ENCODE results near the gene ELL.

The ELL gene

DNA sequence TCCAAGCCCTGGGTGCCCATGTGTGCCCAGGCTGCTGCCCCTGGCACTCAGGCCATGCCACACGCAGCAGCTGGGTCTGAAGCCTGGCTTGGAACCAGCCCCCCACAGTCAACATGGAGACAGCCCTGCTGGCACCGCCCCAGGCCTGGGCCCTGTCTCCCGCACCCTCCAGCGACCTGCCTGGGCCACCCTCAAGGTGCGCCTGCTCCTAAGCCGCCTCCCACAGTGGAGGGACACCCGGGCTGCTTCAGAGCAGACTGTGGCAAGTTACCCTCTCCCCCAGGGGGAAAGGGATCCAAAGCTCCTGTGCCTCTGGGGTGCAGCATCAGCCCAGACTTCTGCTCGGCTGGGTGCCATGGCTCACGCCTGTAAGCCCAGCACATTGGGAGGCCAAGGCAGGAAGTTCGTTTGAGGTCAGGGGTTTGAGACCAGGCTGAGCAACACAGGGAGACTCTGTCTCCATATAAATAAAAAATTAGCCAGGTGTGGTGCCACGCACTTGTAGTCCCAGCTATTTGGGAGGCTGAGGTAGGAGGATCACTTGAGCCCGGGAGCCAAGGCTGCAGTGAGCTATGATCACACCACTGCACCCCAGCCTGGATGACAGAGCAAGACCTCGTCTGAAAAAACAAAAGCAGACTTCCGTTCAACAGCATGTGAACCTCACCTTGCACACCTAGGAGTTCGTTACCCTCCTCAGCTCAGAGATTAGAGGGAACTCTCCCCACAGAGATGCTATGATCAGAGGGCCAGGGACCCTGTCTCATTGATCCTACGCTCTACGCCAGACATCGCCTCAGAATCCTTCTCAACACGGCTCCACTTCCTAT, 15.6 kb downstream of the ELL start:
- no peak for DNase-seq (ENCODE audit: low read depth in 2 of 2, low spot score in 1 of 2)

GRCh38 chr19:18504886-18505610, 16.8 kb downstream of the ELL start:
- no peak for DNase-seq (ENCODE audit: low read depth in 2 of 2, low spot score in 1 of 2)

DNA sequence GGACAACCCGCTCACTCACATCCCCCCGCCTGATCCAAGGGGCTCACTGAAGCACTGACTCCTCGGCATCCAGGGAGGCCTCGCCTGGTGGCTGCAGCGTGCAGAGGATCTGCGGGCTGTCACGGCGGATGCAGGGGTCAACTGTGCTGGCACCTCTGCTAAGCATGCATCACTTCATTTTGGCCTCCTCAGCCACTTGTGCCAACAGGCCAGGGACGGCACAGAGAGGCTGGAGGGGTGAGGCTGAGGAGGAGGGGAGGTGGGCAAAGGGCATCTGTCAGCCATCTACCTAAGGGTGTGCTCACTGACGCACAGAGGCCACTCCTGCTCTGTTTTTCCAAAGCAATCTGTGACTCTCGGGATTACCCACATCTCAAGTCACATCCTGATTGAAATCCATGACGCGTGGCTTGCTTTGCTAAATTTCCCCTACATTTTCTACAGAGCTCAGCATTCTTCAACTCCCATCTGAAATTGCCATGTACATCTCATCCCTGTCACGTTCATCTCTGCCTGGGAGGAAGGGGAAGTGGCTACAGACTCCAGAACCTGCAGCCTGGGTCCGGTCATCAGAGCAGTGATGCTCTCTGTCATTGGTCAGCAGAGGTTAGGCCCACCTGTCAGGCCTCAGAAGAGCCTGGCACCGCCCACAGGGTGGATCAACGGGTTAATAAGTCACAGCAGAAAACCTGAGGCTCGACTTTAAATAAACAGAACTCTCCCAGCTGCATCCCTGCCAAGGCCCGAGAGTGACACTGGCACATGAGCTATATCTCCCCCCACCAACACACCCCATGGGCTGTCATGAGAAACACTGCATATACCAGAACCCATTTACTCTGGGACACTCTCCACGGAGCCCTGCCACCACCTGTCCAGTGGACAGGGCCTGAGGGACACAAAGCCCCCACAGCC, 17.6 kb downstream of the ELL start:
- no peak for DNase-seq (ENCODE audit: low read depth in 2 of 2, low spot score in 1 of 2)

GRCh38 chr19:18503337-18503970, 18.4 kb downstream of the ELL start:
- no peak for DNase-seq (ENCODE audit: low read depth in 2 of 2, low spot score in 1 of 2)

GRCh38 chr19:18502638-18503294, 19.1 kb downstream of the ELL start:
- DNase-seq (ENCODE audit: low read depth in 2 of 2, low spot score in 1 of 2) = no peak

- no peak for DNase-seq (ENCODE audit: low read depth in 2 of 2, low spot score in 1 of 2)
These were observed 19.6 kb downstream of the ELL start for GRCh38 chr19:18502246-18502637.

- DNase-seq (ENCODE audit: low read depth in 2 of 2, low spot score in 1 of 2) = no peak
These were observed 20.0 kb downstream of the ELL start for GRCh38 chr19:18501832-18502231.

GRCh38 chr19:18501351-18501750, 20.5 kb downstream of the ELL start:
- no peak for DNase-seq (ENCODE audit: low read depth in 2 of 2, low spot score in 1 of 2)

DNA sequence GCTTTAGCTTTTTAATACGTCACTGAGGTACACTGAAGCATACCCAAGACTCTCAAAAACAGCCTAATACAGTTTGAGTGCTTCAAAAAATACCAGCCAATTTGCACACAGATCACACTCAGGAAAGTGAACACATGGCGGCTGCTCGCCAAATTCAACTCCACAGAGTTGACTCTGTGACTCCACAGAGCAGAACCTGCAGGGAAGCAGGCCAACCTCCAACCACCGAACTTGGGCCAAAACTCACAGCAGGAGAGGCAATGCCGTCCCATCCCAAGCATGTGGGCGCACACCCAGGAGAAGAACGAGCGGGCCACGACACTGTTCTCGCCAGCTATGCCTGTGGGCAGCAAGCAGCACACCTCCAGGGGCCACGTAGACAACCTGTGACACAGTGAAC, 21.1 kb downstream of the ELL start:
- DNase-seq (ENCODE audit: low read depth in 2 of 2, low spot score in 1 of 2) = no peak

- no peak for DNase-seq (ENCODE audit: low read depth in 2 of 2, low spot score in 1 of 2)
These were observed 21.5 kb downstream of the ELL start for GRCh38 chr19:18500376-18500775.

- no peak for DNase-seq (ENCODE audit: low read depth in 2 of 2, low spot score in 1 of 2)
These were observed 22.7 kb downstream of the ELL start for GRCh38 chr19:18499055-18499775.

GRCh38 chr19:18496980-18497256, 25.0 kb downstream of the ELL start:
- no peak for DNase-seq (ENCODE audit: low read depth in 2 of 2, low spot score in 1 of 2)

DNA sequence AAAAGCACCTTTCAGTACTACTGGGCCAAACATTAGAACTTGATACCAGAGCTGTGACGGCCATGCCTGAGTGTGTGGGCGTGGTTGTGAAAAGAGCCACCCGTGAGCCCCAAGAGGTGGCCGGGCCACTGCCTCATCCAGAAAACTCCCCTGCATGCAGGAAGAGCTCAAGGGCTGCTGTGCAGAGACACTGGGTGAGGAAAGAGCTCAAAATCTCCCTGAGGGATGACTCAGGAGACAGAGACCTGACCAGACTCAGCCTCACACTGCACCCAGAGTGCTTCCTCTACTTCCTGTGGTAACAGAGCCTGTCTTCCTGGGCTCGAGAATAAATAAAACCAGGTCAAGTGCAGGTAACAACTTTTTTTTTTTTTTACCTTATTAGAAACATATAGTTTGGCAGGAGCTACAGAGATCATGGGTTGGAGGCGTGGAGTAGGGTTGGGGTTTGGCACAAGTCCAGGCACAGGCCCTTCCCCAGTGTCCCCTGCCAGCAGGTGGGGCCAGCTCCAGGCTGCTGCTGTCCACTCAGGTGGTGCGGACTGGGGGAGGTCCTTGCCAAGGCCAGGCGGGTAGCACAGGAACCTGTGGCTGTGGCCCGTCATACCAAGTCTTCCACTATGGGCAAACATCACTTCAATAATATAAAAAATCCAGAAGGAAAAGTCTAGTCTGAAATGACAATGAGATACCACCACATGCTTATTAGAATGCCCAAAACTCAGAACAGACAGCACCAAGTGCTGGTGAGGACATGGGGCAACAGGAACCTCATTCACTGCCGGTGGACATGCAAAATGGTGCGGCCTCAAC, 25.5 kb downstream of the ELL start:
- peak in 1 of 2 donors; percentile 37 for DNase-seq (ENCODE audit: low read depth in 2 of 2, low spot score in 1 of 2)

DNA sequence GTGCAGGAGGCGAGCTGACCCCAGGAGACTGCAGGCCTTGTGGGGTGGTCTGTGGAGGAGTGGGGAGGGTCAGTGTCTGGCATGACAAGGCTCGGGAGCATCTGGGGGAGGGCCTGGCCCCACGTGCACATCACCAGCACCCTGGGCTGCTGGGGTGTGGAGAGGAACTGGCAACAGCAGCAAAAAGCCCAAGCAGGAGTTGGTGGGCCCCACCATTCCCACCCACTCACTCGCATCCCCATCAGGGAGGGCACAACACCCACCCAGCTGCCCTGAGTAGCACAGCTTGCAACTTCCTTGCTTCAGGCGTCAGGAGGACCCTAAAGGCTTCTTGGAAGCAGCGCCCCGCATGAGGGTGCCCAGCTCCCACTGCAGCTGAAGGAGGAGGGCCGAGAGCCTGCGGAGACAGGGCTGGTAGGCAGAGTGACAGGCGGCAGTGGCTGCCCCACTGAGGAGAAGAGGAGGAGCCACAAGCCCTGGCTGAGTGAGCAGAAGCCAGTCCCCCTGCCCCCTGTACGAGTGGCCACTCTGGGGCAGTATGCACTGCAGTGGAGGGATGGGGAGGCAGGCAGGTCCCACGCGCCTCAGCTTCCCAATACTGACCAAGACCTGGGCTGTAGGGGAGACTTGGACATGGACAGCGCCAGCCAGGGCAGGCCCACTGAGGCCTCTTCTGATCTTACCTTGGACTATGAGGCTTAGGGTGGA, 26.5 kb downstream of the ELL start:
- no peak for DNase-seq (ENCODE audit: low read depth in 2 of 2, low spot score in 1 of 2)

DNA sequence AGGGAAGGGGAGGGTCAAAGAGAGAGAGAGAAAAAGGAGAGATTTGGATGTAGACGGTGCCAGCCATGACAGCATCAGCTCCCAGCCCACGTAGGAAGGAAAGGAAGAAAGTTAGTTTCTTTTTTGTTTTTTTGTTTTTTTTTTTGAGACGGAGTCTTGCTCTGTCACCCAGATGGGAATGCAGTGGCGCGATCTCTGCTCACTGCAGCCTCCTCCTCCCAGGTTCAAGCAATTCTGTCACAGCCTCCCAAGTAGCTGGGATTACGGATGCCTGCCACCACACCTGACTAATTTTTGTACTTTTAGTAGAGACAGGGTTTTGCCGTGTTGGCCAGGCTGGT, 27.6 kb downstream of the ELL start:
- no peak for DNase-seq (ENCODE audit: low read depth in 2 of 2, low spot score in 1 of 2)

GRCh38 chr19:18493440-18494266, 28.2 kb downstream of the ELL start:
- DNase-seq (ENCODE audit: low read depth in 2 of 2, low spot score in 1 of 2) = no peak

GRCh38 chr19:18491995-18492953, 29.6 kb downstream of the ELL start:
- no peak for DNase-seq (ENCODE audit: low read depth in 2 of 2, low spot score in 1 of 2)
